GM19035 (cell line): ENCODE results near the gene OGA.
"Not testable (repeated sequence)": the region's sequence is repeated elsewhere in the genome, so short reads cannot be mapped to it uniquely, and the experiment has no call there.

Source experiments
- ATAC-seq: cut with Tn5 transposase; IDR thresholded peaks from one replicate; pipeline ENCODE4 v1.9.1; 2021; ENCODE audit not compliant: unreplicated experiment

The OGA gene

DNA sequence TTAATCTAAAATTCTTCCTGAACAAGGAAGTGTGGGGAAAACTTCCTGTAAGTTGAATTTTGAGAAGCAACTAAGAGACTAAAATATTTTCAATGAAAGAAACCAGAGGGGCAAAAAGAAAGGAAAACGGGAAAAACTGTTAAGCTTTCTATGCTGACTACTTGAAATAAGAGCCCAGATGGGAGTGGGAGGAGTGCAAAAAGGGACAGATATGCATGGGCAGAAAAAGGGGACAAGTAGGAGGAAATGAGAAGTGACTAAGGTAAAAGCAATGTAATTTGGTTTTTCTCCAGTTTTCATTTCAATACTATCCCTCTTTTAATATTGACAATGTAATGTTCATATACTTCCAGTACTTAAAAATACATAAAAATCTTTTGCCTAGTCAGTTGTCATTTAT, 11.1 kb downstream of the OGA start:
- no peak for ATAC-seq

DNA sequence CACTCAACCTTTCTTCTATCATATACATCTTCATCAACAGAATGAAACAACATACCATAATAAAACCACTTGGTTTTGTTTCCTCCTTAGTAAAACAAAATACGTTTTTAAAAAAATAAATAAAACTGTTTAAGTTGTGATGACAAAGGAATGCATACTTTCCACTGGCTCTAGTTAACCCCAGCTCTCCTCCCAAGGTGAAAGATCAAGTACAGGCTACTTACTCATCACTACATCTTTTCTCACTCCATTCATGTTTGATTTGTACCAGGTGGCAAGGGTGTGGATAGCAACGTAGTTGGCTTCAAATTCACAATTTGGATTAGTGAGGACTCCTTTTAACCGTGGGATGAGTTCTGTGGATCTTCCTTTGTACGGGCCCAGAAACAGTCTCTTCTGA, 14.7 kb downstream of the OGA start:
- no peak for ATAC-seq

- ATAC-seq = no peak
These were observed 20.7 kb downstream of the OGA start for GRCh38 chr10:101797403-101798059.

GRCh38 chr10:101793526-101793925, 24.7 kb downstream of the OGA start:
- no peak for ATAC-seq

DNA sequence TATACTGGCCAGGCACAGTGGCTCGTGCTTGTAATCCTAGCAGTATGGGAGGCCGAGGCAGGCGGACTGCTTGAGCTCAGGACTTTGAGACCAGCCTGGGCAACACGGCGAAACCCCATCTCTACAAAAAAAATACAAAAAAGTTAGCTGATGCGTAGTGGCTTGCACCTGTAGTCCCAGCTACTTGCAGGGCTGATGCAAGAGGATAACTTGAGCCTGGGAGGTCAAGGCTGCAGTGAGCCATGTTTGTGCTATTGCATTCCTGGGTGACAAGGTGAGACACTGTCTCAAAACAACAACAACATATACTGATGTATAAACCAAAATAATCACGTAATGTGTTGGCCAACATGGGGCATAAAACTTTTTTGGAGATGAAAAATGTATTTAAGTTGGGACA, 28.6 kb downstream of the OGA start:
- ATAC-seq = no peak

DNA sequence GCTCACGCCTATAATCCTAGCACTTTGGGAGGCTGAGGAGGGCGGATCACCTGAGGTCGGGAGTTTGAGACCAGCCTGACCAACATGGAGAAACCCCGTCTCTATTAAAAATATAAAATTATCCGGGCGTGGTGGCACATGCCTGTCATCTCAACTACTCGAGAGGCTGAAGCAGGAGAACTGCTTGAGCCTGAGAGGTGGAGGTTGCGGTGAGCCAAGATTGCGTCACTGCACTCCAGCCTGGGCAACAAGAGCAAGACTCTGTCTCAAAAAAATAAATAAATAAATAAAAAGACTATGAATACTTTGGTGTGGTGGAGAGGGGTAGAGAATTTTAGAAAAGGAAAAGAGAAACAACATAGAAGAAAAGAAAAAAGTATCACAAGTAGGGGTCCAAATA, 29.0 kb downstream of the OGA start:
- not testable (repeated sequence) for ATAC-seq

GRCh38 chr10:101785801-101786200, 32.4 kb downstream of the OGA start:
- ATAC-seq = no peak

DNA sequence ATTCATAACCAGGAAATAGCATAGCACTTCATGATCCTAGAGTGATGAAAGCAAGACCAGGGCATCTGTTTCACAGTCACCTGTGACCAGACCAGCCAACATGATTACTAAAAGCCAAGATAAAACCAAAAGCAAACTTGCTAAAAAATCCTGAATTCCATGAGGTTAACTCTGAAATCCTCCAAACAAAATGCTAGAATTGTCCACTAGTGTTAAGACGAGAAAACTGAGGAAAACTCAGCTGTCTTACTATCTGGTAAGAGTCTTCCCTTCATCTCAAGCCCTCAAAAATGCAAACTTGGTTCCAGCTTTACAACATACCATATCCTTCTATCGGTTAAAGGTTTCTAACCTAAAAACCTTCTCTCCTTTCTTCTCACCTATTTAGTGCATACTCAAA, 33.7 kb downstream of the OGA start:
- no peak for ATAC-seq

DNA sequence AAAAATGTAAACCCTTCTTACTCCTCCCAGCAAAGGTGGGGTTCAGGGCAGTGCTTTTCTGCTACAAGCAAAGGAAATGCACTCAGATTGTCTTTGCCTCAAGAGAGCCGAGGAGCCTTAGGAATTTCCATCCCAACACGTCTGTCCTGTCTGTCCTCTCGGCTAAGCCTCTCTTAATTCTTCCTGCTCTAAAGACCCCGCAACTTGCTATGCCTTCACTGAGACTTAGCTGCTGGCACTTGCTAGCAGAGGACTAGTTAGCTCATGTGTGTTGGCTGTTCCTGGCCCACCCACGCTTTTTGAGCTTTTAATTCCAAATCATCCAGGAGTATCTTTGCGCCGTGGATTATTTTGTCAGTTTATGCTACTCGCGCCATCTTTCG, 34.5 kb downstream of the OGA start:
- ATAC-seq = no peak

- peak; percentile 60 for ATAC-seq
These were observed 35.2 kb downstream of the OGA start, which contains the start of gene NPM3 for GRCh38 chr10:101782811-101783735. Gene NPM3 (minus strand): TSS chr10:101783446. CDS start chr10:101783390, 56 bp downstream.

GRCh38 chr10:101781984-101782810, 36.0 kb downstream of the OGA start:
- no peak for ATAC-seq

- ATAC-seq = no peak
These were observed 36.6 kb downstream of the OGA start for GRCh38 chr10:101781655-101781983.

GRCh38 chr10:101780818-101781654, 37.2 kb downstream of the OGA start:
- no peak for ATAC-seq

- no peak for ATAC-seq
These were observed 37.9 kb downstream of the OGA start for GRCh38 chr10:101780187-101780817.

- ATAC-seq = peak; percentile 42
These were observed 38.6 kb downstream of the OGA start for GRCh38 chr10:101779544-101780186.

GRCh38 chr10:101778781-101779543, 39.3 kb downstream of the OGA start:
- no peak for ATAC-seq

GRCh38 chr10:101778151-101778780, 40.0 kb downstream of the OGA start:
- no peak for ATAC-seq

GRCh38 chr10:101777619-101778145, 40.6 kb downstream of the OGA start:
- ATAC-seq = no peak
